Kasumi-1 (cell line): ENCODE data around the gene SYNJ2.

ENCODE experiments used
- DNase-seq, 2 experiments: peaks; one replicate each; lab custom pipeline; 2025; lab: John Stamatoyannopoulos, UW

The SYNJ2 gene

DNA sequence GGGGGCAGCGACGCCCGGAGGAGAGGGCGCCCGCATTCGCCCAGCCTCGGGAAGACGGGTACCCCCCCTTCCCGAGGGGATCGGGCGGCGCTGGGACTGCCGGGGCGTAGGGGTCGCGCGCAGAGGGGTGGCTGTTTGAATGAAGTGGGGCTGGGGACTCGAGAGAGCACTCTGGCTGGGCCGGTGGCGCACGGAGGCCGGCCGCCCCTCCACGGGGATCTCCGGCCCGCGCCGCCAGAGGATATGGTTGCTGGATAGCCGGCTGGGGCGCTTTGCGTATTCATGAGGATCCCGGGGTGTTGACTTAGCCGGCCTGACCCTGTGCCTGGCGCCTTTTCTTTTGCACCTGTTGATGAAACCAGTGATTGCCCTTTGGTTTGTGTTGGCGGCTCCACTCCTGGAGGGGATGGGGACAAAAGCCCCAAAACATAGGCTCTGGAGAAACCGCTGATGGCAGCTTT is 469 bp downstream of the SYNJ2 start:
- DNase-seq: no peak

DNA sequence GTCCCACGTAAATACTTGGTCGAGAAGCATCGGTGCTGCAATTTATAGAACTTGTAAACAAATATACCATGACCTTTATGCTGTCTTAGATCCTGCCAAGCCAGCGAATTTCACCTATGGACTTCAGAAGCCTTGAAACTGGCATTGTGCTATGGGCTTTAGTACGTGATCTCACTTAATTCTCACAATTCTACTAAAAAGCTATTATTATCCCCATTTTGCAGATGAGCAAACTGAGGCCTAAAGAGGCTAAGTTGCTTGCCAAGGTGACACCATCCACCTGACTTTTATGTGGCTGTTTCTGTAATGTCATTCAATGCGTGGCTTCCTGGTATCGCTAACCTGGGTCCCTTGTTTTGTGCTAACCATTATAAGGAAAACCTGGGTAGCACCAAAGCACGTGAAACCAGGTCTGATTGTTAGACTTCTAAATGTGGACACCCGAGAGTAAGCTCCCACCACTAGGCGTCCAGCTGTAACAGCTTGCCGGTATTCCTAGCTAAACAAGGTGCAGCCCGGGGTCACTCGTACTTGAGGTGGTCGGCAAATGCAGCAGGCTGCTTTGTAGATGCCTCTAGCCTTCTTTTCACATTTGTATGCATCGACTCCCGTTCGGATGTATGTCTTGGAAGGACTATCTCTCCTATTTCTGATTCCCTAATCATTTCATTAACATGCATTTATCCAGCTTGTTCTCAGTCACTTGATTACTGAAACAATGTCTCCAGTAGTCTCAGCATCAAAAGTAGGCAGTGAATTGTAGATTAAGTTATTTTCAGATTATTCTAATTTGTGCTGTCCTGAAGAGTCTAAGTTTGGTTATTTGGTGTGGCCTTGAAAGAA is 1.1 kb downstream of the SYNJ2 start:
- DNase-seq: no peak

DNA sequence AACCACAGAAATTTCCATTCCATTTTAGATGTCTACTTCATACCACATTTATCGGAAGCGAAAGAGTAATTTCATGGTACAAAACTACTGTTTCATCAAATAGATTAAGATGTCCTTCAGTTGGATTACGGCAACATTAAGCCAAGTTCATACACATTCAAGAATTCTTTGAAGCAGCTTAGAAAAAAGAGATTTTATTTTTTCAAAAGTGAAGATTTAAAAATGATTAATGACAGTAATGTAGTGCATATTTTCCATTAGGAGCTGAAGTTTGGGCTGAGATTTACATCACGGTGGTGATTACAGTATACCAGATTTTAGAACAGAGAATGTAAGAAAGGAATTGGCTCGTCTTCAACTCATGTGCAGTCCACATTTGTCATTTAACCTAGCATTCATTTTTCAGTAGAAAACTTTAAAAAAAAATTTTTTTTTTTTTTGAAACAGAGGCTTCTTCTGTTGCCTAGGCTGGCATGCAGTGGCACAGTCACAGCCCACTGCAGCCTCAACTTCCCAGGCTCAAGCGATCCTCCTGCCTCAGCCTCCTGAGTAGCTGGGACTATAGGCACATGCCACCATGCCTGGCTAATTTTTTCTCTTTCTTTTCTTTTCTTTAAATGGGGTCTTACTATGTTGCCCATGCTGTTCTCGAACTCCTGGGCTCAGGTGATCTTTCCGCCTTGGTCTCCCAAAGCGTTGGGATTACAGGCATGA is 1.9 kb downstream of the SYNJ2 start:
- DNase-seq: no peak

GRCh38 chr6:157984128-157984527 is 2.5 kb downstream of the SYNJ2 start:
- DNase-seq: no peak

GRCh38 chr6:157984686-157985225 is 3.1 kb downstream of the SYNJ2 start:
- peak in 1 of 2 experiments; percentile 17 for DNase-seq

DNA sequence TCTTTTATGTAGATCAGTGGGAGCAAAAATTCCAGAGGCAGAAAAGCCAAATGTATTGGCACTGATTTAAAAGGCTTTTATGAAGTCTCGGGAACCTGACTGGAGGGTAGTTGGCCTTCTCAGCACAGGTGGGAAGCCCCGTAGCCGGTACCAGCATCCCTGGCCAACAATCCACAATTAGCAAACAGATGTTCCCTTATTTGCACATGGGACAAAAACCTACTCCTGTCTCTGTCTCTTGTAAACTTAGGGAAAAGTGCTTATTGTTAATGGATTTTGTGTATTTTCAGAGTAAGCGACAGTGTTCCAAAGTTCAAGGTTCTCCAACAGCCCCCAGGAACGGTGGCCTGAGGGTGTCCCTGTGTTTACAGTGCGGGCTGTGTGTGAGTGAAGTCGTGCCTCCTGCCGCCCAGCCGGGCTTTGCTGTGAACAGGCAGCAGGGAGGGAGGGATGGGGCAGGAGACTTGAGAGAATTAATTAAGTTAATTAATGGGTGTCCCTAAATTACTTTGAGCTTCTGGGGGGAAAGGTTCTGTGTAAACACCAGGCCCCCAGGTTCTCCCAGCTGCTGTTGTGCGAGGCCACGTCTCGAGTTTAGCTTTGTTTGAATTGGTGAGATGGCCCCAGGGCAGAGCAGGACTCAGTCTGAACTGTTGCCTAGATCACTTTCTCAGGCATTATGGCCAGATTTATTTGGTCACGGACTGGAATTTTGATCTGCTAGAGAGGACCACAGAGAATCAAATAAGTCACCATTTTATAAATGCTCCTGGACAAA is 3.9 kb downstream of the SYNJ2 start:
- no peak for DNase-seq

DNA sequence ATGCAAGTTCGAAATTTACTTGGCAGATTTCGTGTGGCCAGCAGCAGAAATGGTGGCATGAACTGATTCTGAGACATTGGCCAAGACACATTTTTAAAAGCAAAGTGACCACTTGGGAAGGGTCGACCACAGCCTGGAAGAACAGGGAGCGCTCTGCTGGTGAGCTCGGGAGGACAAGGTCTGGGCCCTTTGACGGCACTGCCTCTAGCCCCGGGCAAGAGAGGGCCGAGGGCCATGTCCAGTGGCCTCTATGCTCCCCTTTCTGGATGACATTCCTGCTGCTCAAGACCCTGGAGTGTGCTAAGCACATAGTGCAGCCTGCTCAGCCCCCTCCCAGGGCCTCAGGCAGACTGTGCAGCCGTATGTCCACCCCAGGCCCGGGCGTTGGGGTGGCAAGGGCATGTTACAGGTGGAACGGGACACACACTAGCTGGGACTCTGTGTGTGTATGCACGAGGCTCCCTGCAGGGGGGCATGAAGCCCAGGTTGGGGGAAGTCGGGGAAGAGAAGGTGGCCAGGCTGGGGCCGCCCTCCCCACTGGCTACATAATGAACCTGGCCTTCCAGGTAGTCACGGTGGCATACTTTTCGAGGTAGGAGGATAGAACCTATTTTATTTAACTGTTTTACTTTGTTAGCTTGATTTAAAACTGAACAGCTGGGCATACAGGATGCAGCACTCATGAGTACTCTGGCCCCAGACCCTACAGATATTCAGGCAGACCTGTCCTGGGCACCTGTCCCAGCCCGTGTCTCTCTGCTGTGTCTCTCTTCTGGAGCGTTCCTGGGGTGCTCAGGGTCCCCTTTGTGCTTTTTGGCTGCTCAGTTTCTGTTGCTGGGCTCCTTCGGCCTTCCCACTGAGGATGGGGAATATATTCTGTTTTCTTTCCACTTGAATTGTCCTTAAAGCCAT is 6.4 kb downstream of the SYNJ2 start:
- no peak for DNase-seq

GRCh38 chr6:157988700-157989063 is 7.0 kb downstream of the SYNJ2 start:
- DNase-seq: no peak

DNA sequence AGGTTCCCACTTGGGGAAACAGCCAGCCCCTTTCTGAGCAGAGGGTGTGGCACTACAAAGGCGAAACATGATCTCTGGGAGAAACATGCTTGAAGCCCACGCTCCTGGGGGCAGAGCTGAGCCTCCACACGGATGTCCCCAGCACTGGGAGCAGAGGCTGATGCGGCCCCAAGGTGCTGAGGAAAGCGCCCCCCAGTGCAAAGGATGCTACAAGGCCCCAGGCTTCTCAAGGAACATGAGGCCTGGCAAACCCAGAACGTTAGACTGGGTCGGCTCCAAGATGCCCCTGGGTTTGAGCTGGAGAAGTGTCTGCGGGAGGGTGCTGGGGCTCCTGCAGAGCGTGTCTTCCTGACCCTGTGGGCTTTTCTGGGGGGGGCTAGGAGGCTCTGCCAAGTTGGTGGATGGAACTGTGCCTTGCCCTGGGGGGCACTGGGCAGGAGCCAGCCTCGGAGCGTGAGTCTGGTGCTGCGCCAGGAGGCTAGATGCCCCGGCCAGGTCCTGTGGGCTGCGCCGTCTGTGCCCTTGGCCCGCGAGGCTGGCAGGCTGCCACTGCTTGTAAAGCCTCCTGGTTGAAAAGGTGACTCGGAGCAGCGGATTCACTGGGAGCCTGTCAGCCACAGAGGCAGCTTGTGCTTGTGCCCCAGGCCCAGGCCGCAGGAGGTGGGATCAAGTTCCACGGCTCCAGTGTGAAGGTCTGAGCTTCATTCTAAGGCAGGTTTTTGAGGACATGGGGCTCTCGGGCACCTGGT is 8.1 kb downstream of the SYNJ2 start:
- DNase-seq: peak in 1 of 2 experiments; percentile 19

- DNase-seq: no peak
These were observed 8.8 kb downstream of the SYNJ2 start for GRCh38 chr6:157990321-157991066.

- DNase-seq: no peak
These were observed 9.4 kb downstream of the SYNJ2 start for GRCh38 chr6:157991067-157991432.

GRCh38 chr6:157993076-157993475 is 11.4 kb downstream of the SYNJ2 start:
- DNase-seq: no peak

DNA sequence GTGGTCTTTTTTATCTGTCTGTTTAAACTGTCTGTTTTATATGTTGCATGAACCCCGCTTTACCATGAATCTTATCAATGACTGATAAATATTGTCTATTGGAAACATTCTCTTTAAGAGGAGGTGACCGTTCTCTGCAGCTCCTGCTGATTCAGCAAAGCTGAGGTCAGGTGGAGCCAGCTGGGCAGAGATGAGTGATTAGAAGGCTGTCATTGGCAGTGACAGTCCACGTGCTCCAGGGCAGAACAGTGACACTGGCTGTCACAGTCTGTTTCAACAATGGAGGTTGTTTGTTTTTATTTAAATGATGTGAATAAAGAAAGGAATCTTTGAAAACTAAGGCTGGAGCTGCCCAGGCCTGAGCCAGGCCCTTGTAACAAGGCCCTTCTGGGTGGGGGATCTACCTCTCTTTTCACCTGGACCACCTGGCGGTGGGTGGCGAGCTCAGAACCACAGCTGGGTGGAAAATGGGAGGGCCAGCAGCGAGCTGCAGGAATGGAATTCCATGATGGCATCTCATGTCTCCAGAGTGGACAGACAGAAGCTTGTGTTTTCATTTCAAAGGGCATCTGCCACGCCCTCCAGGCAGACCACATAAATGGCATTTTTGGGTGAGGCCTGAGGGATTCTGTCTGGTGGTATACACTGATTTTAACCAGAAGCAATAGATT is 12.6 kb downstream of the SYNJ2 start:
- DNase-seq: no peak

- DNase-seq: no peak
These were observed 13.8 kb downstream of the SYNJ2 start for GRCh38 chr6:157995458-157995857.

DNA sequence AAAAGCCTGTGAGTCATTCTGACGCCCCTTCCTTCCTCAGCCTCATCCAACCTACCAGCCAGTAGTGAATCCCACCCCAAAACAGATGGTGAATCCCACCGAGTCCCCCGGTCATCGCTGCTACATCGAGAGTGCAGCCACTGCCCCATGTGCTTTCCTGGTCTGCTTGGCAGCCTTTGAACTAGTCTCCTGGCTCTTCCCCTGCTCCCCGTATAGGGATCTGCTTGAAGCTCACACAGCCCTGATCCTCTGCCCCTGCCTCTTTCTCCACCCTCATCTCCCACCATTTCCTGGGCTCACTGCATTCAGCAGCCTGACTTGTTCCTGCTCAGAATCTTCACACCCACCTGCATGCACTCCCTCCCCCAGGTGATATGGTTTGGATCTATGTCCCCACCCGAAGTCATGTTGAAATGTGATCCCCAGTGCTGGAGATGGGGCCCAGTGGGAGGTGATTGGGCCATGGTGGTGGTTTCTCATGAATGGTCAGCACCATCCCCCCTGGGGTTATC is 14.6 kb downstream of the SYNJ2 start:
- no peak for DNase-seq

DNA sequence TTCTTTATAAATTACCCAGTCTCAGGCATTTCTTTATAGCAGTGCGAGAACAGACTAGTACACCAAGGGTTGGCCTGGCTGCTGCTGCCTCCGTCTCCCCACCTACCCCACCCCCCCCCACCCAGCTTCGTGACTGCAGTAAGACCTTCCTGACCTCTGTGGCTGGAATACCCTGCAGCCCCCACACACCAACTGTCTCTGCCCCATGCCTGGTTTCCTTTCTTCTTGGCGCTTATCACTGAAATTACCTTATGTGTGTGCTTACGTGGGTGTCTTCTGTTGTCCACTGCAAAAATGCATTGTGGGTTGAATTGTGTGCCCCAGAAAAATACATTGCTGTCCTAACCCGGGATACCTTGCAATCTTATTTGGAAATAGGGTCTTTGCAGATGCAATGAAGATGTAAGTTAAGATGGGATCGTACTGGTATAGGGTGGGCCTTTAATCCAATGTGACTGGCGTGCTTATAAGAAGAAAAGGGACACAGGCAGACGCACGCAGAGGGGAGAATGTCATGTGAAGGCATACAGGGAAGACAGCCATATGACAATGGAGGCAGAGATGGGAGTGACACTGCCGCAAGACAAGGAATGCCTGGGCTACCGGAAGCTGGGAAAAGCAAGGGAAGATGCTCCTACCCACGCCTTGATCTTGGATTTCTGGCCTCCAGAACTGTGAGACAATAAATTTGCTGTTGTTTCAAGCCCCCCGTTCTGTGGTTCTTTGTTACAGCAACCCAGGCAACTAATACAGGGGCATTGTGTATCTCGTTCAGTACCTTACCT is 15.4 kb downstream of the SYNJ2 start:
- no peak for DNase-seq

DNA sequence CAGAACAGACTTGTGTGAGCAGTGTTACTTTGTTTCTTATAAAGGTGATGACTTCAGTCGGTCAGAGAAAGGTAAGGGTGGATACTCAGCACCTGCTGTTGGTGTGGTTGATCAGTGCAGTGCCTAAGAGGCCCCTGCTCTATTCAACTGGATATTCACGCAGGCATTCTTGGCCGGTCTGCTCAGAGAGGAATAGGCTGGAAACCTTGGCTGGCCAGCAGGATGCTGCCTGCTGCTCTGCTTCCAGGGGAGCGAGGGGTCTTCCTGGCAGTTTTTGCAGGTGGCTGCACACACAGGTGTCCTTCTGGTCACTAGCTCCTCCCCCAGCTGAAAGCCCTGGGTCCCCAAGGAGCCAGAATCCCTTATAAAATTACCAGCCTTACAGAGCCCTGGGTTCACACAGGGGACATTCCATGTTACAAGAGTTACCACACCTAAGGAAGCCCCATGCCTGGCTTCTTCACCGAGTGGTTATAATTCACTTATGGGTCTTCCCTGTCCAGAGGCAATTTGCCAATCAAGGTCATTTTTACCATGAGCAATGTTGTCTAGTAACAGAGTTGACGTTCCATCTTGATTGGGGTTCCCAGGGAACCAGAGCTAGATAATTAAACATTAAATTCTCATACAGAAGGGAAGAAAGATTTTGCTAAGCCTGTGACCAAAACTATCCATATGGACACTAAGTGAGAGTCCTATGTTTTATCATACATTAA is 16.4 kb downstream of the SYNJ2 start:
- DNase-seq: no peak
